NT2/D1 (cell line): ENCODE measurements around the gene AKAP9.

Experiments used
- SUZ12 ChIP-seq: IDR thresholded peaks from 2 replicates; pipeline ENCODE4 v1.6.1; 2011; ENCODE audit not compliant: insufficient read length, insufficient read depth; ENCODE audit errors: extremely low read depth
- YY1 ChIP-seq: IDR thresholded peaks from 2 replicates; pipeline ENCODE4 v1.6.1; 2011; ENCODE audit not compliant: insufficient read length, insufficient read depth

DNA sequence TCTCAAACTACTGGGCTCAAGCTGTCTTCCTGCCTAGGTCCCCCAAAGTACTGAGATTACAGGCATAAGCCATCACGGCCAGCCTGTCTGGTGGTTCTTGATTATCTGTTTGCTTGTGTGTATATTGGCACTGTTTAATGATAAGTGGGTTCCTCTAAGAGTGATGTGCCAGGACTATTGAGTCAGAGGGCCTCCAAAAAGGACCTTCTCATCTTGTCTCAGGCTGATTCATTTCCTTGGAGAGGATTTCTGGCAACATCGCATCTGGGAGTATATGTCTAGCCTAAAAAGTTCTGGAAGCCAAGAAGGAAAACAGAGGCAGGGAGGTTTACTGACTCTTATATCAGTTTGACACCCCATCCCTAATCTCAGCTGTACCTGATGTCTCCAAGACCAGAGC is 27.1 kb upstream of the AKAP9 start:
- TF ChIP-seq YY1 (no peak), SUZ12 (no peak)
